Nasal cavity respiratory epithelium epithelial cell of viscerocranial mucosa (primary cell): ENCODE measurements around the gene N4BP2L2. TPM values are rescaled to one million over a fixed set of nuclear protein-coding genes. Genes with fewer than 3 reads are reported as not detected.

Experiments used
- total RNA-seq: library from RNA; depleted of rRNA; stranded (reverse); fragments of >200 nt; gene quantifications from 2 replicates; pipeline ENCODE4 v1.2.3, GENCODE V29; 2014

The N4BP2L2 gene
- 76.9 and 154 TPM in 2 replicates for total RNA-seq

DNA sequence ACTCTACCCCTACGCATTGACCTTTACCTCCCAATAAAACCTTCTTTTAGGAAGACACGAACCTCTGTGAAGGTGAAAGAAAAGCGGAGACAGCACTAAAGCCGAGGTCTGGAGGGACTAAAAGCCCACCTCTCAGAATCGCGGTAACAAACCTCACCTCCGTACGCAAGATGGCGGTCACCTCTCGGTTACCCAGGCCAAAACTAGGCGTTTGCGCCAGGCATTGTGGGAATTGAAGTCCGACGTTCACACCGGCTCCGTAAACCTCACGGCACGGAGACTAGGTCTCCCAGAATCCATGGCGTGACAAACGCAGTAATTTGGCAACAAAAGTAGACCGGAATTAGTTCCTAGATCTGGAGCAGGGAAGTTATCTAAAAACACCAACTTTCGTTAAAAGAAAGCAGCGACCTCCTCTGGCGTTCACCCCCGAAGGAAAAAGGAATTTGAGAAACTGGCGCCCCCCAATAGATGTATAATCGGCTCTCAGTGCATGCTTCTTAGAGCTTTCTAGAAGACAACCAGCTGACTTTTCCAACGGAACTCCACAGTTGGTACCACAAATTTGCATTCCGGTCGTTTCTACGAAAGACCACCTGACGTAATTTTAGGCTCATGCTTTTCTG, at the start of gene N4BP2L2:
Gene N4BP2L2, minus strand, starts transcription at position 175 of the 626 bp plus-strand sequence. CDS start 1,768 bp downstream, outside the sequence.

DNA sequence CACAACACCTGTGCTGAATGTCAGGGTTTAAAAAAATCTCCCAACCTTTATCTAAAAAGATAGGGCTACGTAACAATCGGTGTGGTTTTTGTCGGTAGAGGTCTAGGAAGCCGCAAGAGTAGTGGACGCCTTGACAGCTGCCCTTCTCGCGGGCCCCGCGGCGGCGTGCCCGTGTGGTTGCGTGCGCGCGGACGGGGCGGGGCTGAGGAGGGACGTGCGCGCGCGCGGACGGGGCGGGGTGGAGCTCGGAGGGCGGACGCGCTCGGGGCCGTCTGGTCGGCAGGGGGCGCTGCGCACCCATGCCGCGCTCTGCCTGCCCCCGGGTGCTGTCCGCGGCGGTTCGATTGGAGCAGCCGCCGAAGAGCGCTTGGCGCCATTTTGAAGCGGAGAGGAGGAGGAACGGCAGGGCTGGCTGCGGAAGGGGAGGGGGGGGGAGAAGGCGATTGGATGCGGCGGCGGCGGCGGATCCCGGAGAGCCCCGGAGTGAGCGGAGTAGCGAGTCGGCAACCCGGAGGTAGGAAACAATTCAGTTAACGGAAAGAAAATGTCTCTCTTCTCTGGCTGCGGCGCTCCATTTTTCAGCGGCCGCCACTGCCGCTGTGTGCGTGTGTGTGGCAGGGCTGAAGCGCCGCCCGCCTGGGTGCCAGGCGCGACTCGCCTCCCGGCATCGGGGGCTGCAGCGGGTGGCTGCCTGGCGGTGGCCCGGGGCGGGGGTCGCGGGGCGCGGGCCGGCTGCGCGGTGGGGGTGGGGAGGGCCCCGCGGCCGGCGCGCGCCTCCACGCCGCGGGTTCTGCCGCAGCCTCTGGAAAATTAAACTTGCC, 47.7 kb upstream of the N4BP2L2 start, which contains the start of gene PDS5B:
Gene PDS5B, plus strand, starts transcription at position 373 of the 821 bp plus-strand sequence. CDS start 62,321 bp downstream, outside the sequence.

DNA sequence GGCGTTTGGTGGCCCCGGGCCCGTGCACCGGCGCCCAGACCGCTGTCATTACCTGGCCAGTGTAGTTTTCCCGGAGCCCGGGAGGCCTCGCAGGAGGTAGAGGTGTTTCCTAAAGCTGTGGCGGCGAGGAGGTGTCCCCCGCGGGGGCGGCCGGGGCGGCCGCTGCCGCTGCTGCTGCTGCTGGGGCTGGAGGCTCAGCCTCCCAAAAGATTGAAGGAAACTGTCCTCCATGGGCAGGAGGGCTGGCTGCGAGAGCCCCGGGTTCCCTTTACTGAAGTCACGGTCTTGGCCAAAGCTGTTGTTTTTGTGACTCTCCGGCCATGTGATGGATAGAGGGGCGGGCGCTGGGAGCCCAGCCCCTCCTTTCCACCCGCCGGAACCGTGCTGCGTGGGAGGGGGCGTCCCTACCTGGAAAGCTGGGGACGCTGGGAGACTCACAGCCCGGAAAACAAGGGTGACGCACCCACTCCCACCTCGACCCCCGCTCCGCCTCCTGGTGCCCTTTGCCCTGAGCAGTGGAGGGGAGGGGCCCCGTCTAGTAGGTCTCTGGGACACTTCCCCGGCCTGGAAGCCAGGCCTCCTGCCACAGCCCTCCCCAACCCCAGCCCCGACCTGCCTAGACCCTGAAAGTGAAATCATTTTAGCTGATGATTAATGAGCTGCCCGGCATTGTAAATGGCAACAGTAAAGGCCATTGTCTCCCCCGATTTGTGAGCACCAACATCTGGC, 110.6 kb downstream of the N4BP2L2 start, which contains the start of gene N4BP2L1:
Gene N4BP2L1, minus strand, starts transcription at position 279 of the 729 bp plus-strand sequence. Its CDS starts 48 bp downstream, at position 231.

Other genes with a start within 250 kb of the N4BP2L2 start
- not detected in 2 replicates for gene ZAR1L, start 223.4 kb downstream of the N4BP2L2 start, total RNA-seq
- gene BRCA2, start 223.3 kb downstream of the N4BP2L2 start, total RNA-seq = 1.1 and 2.7 TPM in 2 replicates
- 0.34 and 2.7 TPM in 2 replicates for gene N4BP2L1, start 110.7 kb downstream of the N4BP2L2 start, total RNA-seq
- gene PDS5B, start 47.7 kb upstream of the N4BP2L2 start, total RNA-seq = 12.6 and 24.6 TPM in 2 replicates